ENCODE data around the gene ISL2. TPM values are rescaled to one million over a fixed set of nuclear protein-coding genes. Genes with fewer than 3 reads are reported as not detected.

Gene ISL2
- total and polyA plus RNA-seq, 7 experiments from 2014 or later, result 0.21 to 0.51 (median 0.27) TPM; not detected in 4

DNA sequence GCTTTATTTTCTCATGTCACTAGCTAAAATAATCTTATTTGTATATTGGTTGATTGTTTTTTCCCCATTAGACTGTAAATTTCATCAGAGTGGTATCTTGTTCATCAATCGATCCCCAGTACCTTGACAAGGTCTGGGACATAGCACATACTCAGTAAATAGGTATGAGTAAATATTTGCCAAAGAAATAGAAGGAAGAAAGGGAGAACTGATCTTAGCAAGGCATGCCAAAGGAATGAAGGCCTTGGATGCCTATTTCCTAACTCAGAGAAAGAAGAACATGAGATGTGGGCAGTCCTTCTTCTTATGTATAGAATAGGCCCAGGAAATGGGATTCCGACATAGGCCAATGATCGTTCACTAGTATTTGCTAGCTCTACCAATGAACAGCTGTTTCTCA lies 54.7 kb downstream of the ISL2 start:
- Mint-ChIP-seq H3K9me3 (peaks cover 0 to 6% (median 0%) of the 10 kb centered on the region in 11 donors), H3K27me3 (no peaks in the 10 kb centered on the region), H3K4me1 (peaks cover 0 to 2% (median 0%) of the 10 kb centered on the region in 7 donors), H3K27ac (no peak overlapping the region), H3K36me3 (peaks cover 0 to 71% (median 40%) of the 10 kb centered on the region in 5 donors), H3K4me3 (no peak overlapping the region)
- DNase-seq (no peak), ATAC-seq (no peak)
- H3K27ac ChIP-seq (ENCODE audit: low read depth, low read length), result no peak overlapping the region
- ChIA-PET POLR2A (no interaction called here), CTCF (interaction anchor here (0.6 kb wide), 1 partner anchor 632 kb away, joined by 3 read pairs; no protein-coding TSS in a partner anchor)
- H3K27me3 ChIP-seq (ENCODE audit: control insufficient read depth in 2 of 2, insufficient read depth in 2 of 2, low read length in 2 of 2), result no peaks in the 10 kb centered on the region
- intact Hi-C loops (cut with micrococcal nuclease), result no loop called here
- H3K36me3 ChIP-seq (ENCODE audit: control insufficient read depth in 2 of 3, insufficient read depth in 3 of 3, low read length in 3 of 3), result no peaks in the 10 kb centered on the region
- H3K4me1 ChIP-seq (ENCODE audit: control insufficient read depth in 2 of 2, insufficient read depth in 2 of 2, low read length in 2 of 2), result no peaks in the 10 kb centered on the region
- H3K4me3 ChIP-seq (ENCODE audit: low read length), result no peak overlapping the region
- H3K9me3 ChIP-seq (ENCODE audit: control insufficient read depth in 2 of 3, low read length in 3 of 3), result no peaks in the 10 kb centered on the region

DNA sequence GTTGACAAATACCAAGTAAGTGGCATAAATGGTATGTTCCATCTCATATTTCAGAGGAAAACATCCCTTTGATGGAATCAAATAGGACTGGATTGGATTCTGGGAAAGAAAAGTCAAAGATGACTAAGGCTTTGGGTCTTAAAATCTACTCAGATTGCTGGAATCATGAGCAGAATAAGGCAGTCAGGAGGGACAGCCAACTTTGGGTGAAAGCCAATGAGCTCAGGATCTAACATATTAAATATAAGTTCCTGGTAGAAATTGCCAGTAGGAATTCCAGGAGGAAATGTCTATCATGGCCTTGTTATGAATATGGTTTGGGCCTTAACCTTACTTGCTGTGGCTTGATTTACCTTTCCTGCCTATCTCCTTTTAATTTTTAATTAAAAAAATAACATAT lies 55.3 kb downstream of the ISL2 start:
- Histone ChIP-seq H3K4me1 (ENCODE audit: control insufficient read depth in 2 of 2, insufficient read depth in 2 of 2, low read length in 2 of 2) (no peaks in the 10 kb centered on the region), H3K36me3 (ENCODE audit: control insufficient read depth in 2 of 3, insufficient read depth in 3 of 3, low read length in 3 of 3) (no peaks in the 10 kb centered on the region), H3K4me3 (ENCODE audit: low read length) (no peak overlapping the region), H3K27ac (ENCODE audit: low read depth, low read length) (no peak overlapping the region), H3K27me3 (ENCODE audit: control insufficient read depth in 2 of 2, insufficient read depth in 2 of 2, low read length in 2 of 2) (no peaks in the 10 kb centered on the region), H3K9me3 (ENCODE audit: control insufficient read depth in 2 of 3, low read length in 3 of 3) (no peaks in the 10 kb centered on the region)
- intact Hi-C loops (cut with micrococcal nuclease), result no loop called here
- DNase-seq (no peak), ATAC-seq (no peak)
- ChIA-PET CTCF (no interaction called here), POLR2A (no interaction called here)
- Mint-ChIP-seq H3K9me3 (peaks cover 0 to 5% (median 0%) of the 10 kb centered on the region in 11 donors), H3K4me3 (no peak overlapping the region), H3K36me3 (peaks cover 0 to 66% (median 35%) of the 10 kb centered on the region in 5 donors), H3K27me3 (no peaks in the 10 kb centered on the region), H3K4me1 (peaks cover 0 to 2% (median 0%) of the 10 kb centered on the region in 7 donors), H3K27ac (no peak overlapping the region)

Other genes with a start within 250 kb of the ISL2 start
- 100 to 1,000 TPM in 1 of 5 experiments, 10 to 100 TPM in 4; 38.3 to 102 (median 47.8) TPM for gene ETFA, start 25.3 kb upstream of the ISL2 start, total RNA-seq
- gene ETFA, start 25.3 kb upstream of the ISL2 start, polyA plus RNA-seq, result 100 to 1,000 TPM in 1 of 2 donors, 10 to 100 TPM in 1; 99.1 to 109 TPM

All from naive thymus-derived CD4-positive, alpha-beta T cell (primary cell).